PC-3 (cell line): ENCODE measurements around the gene C10orf71. TPM values are rescaled to one million over a fixed set of nuclear protein-coding genes. Genes with fewer than 3 reads are reported as not detected.

Source experiments
- ATAC-seq: fragments of 200-7000 bp; cut with Tn5 transposase; 2 replicates; pipeline ENCODE4 v1.9.1; 2020; ENCODE audit warnings: mild to moderate bottlenecking, moderate library complexity
- BruUV-seq: library from RNA; stranded (reverse); fragments of 400-500 nt; replicated peaks from 2 replicates; lab custom pipeline; 2021; lab: Mats Ljungman, UMichigan
- CTCF ChIA-PET: fragments of 300-600 bp; sonication (Branson Sonifier 250); formaldehyde crosslinking; loops from one replicate; lab custom pipeline; 2022; ENCODE audit warnings: antibody characterized with exemption; lab: Charles Lee
- POLR2A ChIA-PET: fragments of 300-600 bp; sonication (Branson Sonifier 250); formaldehyde crosslinking; loops from one replicate; lab custom pipeline; 2022; ENCODE audit warnings: antibody characterized with exemption; ENCODE audit not compliant: unreplicated experiment; lab: Charles Lee
- DNase-seq: peaks from one replicate; pipeline ENCODE4 v3.0.0-alpha.2; 2015
- H2AFZ ChIP-seq: fragments of 300-600 bp; sonication (generic); 2 replicates; pipeline ENCODE4 v1.6.0; 2016; ENCODE audit warnings: antibody characterized with exemption, low read length
- H3F3A ChIP-seq: fragments of 300-600 bp; sonication (generic); one replicate; pipeline ENCODE4 v1.6.0; 2017; ENCODE audit warnings: antibody characterized with exemption, low read length, control low read depth, mild to moderate bottlenecking; ENCODE audit not compliant: unreplicated experiment
- H3K27ac ChIP-seq: fragments of 300-600 bp; sonication (generic); 2 replicates; pipeline ENCODE4 v1.5.1; 2016; ENCODE audit warnings: mild to moderate bottlenecking, low read length
- H3K27me3 ChIP-seq: fragments of 300-600 bp; sonication (generic); 2 replicates; pipeline ENCODE4 v1.6.1; 2016; ENCODE audit warnings: low read length, mixed read lengths
- H3K36me3 ChIP-seq: fragments of 300-600 bp; sonication (generic); 2 replicates; pipeline ENCODE4 v1.6.1; 2016; ENCODE audit warnings: low read depth, mixed run types, low read length, mixed read lengths
- H3K4me1 ChIP-seq: fragments of 300-600 bp; sonication (generic); 2 replicates; pipeline ENCODE4 v1.5.1; 2016; ENCODE audit warnings: low read length; ENCODE audit not compliant: insufficient read depth
- H3K4me2 ChIP-seq: fragments of 300-600 bp; sonication (generic); 2 replicates; pipeline ENCODE4 v1.6.0; 2016; ENCODE audit warnings: low read length
- H3K4me3 ChIP-seq: fragments of 300-600 bp; sonication (generic); 2 replicates; pipeline ENCODE4 v1.5.1; 2016; ENCODE audit warnings: mild to moderate bottlenecking, low read length, mixed read lengths
- H3K79me2 ChIP-seq: fragments of 300-600 bp; sonication (generic); 2 replicates; pipeline ENCODE4 v1.6.1; 2017; ENCODE audit warnings: low read length, mixed read lengths
- H3K9ac ChIP-seq: fragments of 300-600 bp; sonication (generic); 2 replicates; pipeline ENCODE4 v1.6.0; 2016; ENCODE audit warnings: mild to moderate bottlenecking, low read length
- H3K9me2 ChIP-seq: fragments of 300-600 bp; sonication (generic); replicated peaks from 2 replicates; pipeline ENCODE4 v1.6.1; 2016; ENCODE audit warnings: mixed run types, low read length, mixed read lengths
- H3K9me3 ChIP-seq: fragments of 300-600 bp; sonication (generic); 2 replicates; pipeline ENCODE4 v1.6.1; 2016; ENCODE audit warnings: low read length, mixed read lengths
- H4K20me1 ChIP-seq: fragments of 300-600 bp; sonication (generic); 2 replicates; pipeline ENCODE4 v1.6.1; 2016; ENCODE audit warnings: low read length, mixed read lengths
- CTCF ChIP-seq: fragments of 300-600 bp; sonication (generic); conservative IDR thresholded peaks from 2 replicates; pipeline ENCODE4 v1.5.1; 2017; ENCODE audit warnings: antibody characterized with exemption, low read depth, mild to moderate bottlenecking, low read length
- EZH2 ChIP-seq: fragments of 300-600 bp; sonication (generic); IDR thresholded peaks from one replicate; pipeline ENCODE4 v1.6.1; 2017; ENCODE audit warnings: antibody characterized with exemption, mild to moderate bottlenecking, low read length; ENCODE audit not compliant: unreplicated experiment
- EZH2phosphoT487 ChIP-seq: fragments of 300-600 bp; sonication (generic); IDR thresholded peaks from 2 replicates; pipeline ENCODE4 v1.6.1; 2018; ENCODE audit warnings: mild to moderate bottlenecking, antibody characterized with exemption, low read length, borderline replicate concordance
- intact Hi-C: fragments of 100-400 bp; cut with micrococcal nuclease; formaldehyde crosslinking; loops from 2 replicates; pipeline ENCODE4 v1.9.0; 2023
- total RNA-seq: library from RNA; depleted of rRNA; stranded (reverse); fragments of >200 nt; gene quantifications from 2 replicates; pipeline ENCODE4 v1.2.3, GENCODE V29; 2014

C10orf71 gene
- total RNA-seq, 1 experiment from 2014 or later = not detected

DNA sequence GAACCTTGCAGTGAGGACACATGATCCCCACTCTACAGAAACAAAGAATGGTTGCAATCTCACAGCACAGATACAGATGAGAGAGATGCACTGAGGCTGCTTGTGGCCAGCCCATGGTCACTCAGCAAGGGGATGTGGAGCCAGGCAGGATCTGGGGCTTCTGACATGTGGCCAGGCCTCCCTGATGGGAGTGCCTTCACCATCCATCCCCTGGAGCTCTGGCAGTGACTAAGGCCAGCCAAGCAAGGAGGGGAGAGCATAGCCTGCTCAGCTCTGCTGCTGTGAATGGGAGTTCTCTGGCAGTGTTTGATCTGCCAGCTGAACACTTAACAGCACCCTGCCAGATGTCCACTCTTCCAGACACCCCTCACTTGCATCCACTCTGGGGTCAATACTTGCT is 19.8 kb downstream of the C10orf71 start:
- Histone ChIP-seq H4K20me1 (no peaks in the 10 kb centered on the region), H3K4me3 (no peak overlapping the region)

GRCh38 chr10:49319206-49319605 is 20.2 kb downstream of the C10orf71 start:
- Histone ChIP-seq H3K4me2 (no peak overlapping the region), H2AFZ (no peak overlapping the region), H3K4me1 (no peaks in the 10 kb centered on the region), H3K9ac (no peak overlapping the region), H3K36me3 (no peaks in the 10 kb centered on the region), H3K79me2 (no peaks in the 10 kb centered on the region), H4K20me1 (no peaks in the 10 kb centered on the region), H3K27me3 (peaks cover 69% of the 10 kb centered on the region), H3K9me2 (no peaks in the 10 kb centered on the region), H3F3A (no peaks in the 10 kb centered on the region), H3K27ac (no peak overlapping the region), H3K9me3 (no peaks in the 10 kb centered on the region), H3K4me3 (no peak overlapping the region)
- ATAC-seq (no peak), DNase-seq (no peak)
- BruUV-seq = no TSS peak
- POLR2A ChIA-PET = no interaction called here
- CTCF ChIA-PET = no interaction called here
- no peak for TF ChIP-seq EZH2phosphoT487
- TF ChIP-seq EZH2 = no peak
- no peak for TF ChIP-seq CTCF
- intact Hi-C loops = no loop called here

More for the DNA sequence above, 19.8 kb downstream of the C10orf71 start:
- Histone ChIP-seq H3K27ac (no peak overlapping the region), H3K9me3 (no peaks in the 10 kb centered on the region), H3K27me3 (peaks cover 69% of the 10 kb centered on the region), H3K4me1 (no peaks in the 10 kb centered on the region), H3K4me2 (no peak overlapping the region), H3K79me2 (no peaks in the 10 kb centered on the region), H3K9ac (no peak overlapping the region), H3F3A (no peaks in the 10 kb centered on the region), H3K36me3 (no peaks in the 10 kb centered on the region), H2AFZ (no peak overlapping the region), H3K9me2 (no peaks in the 10 kb centered on the region)
- no peak for TF ChIP-seq EZH2phosphoT487
- ChIA-PET POLR2A (no interaction called here), CTCF (no interaction called here)
- ATAC-seq (no peak), DNase-seq (no peak)
- no TSS peak for BruUV-seq
- intact Hi-C loops = no loop called here

GRCh38 chr10:49320191-49320590 is 21.2 kb downstream of the C10orf71 start:
- intact Hi-C loops = loop anchor here (10.0 kb wide), 1 partner anchor 955 kb away; no protein-coding TSS in a partner anchor
- no peak for TF ChIP-seq EZH2
- no peak for TF ChIP-seq CTCF
- TF ChIP-seq EZH2phosphoT487 = no peak
- H3K4me1 ChIP-seq = no peaks in the 10 kb centered on the region
- H3K9ac ChIP-seq = no peak overlapping the region
- no peaks in the 10 kb centered on the region for H3K79me2 ChIP-seq
- no peaks in the 10 kb centered on the region for H4K20me1 ChIP-seq
- H3K36me3 ChIP-seq = no peaks in the 10 kb centered on the region
- no peak overlapping the region for H2AFZ ChIP-seq
- no peak overlapping the region for H3K27ac ChIP-seq
- ATAC-seq (no peak), DNase-seq (no peak)
- no TSS peak for BruUV-seq
- no peak overlapping the region for H3K4me2 ChIP-seq
- H3K4me3 ChIP-seq = no peak overlapping the region
- H3F3A ChIP-seq = no peaks in the 10 kb centered on the region
- H3K27me3 ChIP-seq = peaks cover 73% of the 10 kb centered on the region
- no peaks in the 10 kb centered on the region for H3K9me2 ChIP-seq
- no peaks in the 10 kb centered on the region for H3K9me3 ChIP-seq
- POLR2A ChIA-PET = no interaction called here
- CTCF ChIA-PET = no interaction called here
